GM18505 (cell line): ENCODE data around the gene C1orf232.

Experiments
- ATAC-seq: cut with Tn5 transposase; IDR thresholded peaks from one replicate; pipeline ENCODE4 v1.9.1; 2021; ENCODE audit not compliant: unreplicated experiment
- POLR2A ChIP-seq: IDR thresholded peaks from 4 replicates; pipeline ENCODE4 v1.6.1; 2011; ENCODE audit warnings: borderline replicate concordance; ENCODE audit not compliant: insufficient read depth, insufficient read length; ENCODE audit errors: extremely low read depth

Gene C1orf232

DNA sequence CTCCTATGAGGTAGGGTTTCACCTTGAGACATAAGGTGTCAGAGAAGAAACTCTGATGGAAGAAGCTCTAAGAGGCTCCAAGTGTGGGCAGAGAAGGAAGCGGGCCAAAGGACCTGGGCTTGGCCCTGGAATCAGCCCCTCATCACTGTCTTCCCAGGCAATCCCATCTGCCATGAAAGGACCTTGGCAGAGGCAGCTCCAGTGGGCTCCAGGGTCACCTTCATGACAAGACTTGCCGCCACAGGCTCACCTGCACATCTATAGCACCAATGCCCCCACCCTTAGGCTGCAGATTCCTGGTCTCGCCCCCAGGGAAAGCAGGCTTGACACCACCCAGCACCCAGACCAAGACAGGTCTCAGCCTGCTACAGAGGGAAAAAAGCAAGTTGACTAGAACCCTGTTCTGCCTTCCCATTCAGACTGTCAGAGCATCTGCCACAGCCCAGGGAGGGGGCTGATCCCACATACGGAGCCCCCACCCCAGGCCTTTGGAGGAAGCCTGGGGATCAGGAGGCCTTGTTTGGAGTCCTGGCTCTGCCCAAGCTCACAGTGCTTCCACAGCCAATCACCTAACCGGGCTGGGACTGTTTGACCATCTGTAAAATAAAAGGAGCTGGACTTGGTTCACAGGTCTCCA is 10.4 kb downstream of the C1orf232 start:
- ATAC-seq: no peak
- TF ChIP-seq POLR2A: no peak

DNA sequence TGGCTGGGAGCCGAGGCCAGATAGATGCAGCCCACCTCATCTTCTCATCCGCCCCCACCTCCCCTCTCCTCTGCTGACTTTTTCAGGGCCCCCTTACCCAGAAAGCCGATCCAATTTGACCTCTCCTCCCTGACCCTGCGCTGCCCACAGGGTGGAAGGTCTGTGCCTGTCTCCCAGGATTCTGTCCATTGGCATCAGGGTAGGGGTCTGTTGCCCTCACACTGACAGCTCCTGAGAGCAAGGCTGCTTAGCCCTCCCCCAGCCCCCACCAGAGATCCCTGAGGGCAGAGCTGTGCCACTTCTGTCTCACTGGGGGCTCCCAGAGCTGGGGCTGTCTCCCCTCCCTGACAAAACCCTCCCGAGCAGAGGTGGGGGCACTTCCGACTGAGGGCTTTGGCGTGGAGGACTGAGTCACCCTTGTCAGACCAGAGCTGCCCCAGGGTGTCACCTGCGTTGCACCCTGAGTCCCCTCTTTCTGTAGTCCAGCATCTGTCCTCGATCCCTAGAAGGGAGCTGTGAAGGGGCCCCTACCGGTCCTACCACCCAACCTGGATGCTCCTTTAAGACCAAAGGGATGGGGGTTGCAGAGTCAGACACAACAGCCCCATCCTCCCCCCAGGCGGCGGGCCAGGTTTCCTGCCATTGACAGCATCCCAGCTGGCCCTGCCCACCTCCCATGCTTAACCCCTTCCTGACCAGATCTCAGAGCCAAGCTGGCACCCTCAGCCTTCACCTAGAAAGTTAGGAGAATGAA is 12.3 kb downstream of the C1orf232 start:
- ATAC-seq: no peak
- TF ChIP-seq POLR2A: no peak

DNA sequence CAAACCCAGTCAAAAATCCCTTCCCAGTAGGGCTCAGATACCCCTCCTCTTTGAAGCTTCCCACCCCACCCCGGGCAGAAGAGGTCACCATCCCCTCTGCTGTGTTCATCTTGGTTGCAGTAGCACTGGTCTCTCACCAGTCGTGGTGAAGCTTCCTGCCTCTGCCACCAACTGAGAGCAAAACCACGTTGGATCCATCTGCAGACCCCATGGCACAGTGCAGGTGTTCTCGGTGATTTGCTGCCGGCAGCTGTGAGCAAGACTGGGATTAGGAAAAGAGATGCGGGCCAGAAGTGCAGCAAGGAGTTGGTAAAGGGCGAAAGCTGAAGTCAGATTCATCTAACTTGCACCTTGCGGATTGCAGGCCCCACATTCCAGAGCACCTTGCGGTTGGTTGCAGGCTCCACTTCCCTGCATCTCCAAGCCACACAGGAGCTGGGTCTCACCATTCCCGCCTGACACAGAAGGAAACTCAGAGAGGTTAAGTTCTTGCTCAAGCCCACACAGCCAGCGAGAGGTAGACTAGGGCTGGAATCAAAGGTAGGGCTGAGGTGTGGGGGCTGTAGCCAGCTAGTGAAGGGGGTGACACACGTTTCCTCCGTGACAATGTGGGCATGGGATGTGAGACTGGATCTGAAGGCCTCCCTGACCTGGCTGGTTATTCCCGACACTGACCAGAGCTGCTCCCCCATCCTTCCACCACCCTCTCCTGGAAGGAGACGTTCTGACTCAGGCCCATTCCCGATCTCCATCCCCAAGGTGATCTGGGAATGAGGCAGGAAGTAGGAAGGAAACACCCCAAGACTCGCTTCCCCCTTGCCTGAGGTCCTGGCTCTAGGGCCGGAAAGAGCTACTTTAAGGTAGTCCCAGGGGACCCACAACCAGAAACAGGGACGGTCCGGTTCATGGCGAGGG is 13.1 kb downstream of the C1orf232 start:
- no peak for ATAC-seq
- no peak for TF ChIP-seq POLR2A

DNA sequence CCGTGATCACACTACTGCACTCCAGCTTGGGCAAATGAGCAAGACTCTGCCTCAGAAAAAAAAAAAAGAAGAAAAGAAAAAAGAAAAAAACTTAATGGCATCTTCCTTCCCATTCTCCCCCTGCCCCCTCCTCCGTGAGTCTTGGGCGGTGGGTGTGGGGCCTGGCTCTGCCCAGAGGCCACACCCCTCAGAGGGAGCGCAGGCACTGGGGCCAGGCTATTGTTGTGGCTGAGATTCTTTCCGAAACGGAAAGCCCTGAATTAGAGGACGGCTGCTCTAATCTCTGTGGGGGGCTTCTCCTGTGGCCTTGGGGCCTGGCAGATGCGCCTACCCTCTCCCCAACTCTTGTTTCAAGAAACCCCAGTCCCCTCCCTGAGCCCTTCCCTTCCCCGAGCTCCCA is 14.0 kb downstream of the C1orf232 start:
- TF ChIP-seq POLR2A: no peak
- no peak for ATAC-seq

DNA sequence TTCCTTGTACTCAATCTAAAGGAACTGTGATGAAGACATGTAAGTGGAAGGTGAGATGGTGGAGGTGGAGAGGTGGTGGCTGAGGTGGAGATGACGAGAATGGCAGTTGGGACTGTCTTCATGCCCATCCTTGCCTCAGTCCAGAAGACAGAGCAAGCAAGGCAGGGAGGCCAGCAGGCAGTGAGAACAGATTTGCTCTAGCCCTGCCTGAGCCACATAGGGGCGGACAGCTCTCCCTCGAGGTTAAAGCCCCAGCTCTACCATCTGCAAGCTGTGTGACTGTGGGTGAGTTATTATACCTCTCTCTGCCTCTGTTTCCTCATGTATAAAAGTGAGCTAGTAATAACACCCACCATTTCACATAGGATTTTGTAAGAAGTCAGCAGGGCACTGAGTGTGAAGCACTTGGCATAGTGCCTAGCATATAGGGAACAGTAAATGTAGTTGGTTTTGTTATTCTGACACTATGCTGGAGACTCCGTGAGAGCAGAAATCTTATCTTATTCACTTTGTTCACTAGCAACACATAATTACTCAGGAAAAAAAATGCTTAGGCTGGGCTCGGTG is 14.7 kb downstream of the C1orf232 start:
- ATAC-seq: no peak
- TF ChIP-seq POLR2A: no peak

DNA sequence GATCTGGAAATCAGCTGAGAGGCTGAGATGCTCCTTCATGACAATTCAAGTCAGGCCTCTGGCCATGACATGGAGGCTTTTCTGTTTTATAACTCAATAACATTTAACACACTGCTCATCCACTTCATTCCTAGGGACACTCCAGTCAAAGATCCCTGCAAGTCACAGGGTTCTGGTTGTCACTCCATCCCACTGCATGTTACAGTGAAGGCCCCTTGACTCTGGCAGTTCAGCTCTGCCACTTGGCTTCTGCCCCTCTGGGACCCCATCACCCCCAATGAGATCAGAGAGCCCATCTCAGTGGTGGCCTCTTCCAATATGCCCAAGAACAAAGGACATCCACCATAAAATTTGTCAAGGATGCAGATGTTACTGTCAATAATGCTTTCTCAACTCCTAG is 19.9 kb downstream of the C1orf232 start:
- ATAC-seq: no peak
- TF ChIP-seq POLR2A: no peak

DNA sequence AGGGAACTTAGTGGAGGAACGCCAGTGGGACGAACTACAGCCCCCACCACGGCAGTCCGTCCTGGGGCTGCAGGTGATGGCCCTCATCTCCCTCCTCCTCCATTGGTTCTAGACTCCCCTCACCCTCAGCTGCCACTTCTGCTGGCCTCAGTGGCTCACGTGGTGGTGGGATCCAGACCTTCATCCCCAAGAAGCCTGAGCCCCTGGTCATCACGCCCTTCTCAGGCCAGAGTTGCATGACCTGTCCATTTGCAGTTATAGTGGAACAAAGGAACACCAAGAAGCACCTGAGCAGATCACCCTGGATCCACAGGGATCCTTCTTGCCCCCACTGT is 22.8 kb downstream of the C1orf232 start:
- ATAC-seq: no peak
- no peak for TF ChIP-seq POLR2A

DNA sequence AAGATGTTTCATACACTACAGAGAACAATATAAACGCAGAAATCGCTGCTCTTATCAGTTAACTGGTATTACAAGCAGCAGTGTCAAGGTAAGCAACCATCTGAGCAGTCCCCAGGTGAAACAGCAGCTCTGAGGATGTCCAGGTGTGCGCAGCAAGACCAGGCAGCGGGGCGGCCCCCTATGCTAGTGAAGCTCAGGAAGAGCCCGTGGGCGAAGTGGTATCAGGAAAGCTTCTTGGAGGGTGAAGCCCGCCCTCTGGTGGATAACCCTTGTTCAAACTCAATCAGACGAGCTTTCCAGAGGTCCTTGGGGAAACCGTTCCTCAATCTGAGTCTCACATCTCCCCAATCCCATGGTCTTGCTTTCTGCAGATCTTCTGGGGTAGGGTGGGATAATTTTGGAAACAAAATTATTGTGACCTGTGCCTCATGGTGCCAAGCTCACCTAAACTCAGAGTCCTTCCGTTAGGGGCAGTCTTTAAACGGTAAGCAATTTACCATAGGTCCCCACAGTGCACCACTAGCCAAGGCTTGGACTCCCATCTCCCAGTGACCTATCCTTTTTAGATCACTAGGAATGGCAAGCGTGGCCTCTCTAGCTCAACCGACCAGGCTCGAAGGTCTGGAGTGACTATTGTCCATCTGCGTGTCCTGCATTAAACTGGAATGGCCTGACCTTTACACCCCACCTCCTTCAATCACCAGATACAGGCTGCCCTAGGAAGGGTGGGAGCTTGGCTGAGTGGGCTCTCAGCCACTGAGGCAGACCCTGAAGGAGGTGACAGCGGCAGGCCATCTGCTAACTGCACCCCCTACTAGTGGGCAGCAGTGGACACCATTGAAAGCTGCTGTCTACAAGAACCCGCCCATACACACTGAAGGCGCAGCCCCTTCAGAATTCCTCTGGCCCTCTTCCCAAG is 23.5 kb downstream of the C1orf232 start:
- ATAC-seq: no peak
- no peak for TF ChIP-seq POLR2A

DNA sequence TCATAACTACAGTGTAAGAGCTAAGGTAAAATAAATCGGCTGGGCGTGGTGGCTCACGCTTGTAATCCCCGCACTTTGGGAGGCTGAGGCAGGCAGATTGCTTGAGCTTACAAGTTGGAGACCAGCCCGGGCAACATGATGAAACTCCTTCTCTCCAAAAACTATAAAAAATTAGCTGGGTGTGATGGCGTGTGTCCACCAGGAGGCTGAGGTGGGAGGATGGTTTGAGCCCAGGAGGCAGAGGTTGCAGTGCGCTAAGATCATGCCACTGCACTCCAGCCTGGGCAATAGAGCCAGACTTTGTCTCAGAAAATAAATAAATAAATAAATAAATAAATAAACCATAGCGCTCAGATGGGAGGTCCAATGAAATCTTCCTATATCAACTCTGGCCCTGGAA is 26.6 kb downstream of the C1orf232 start:
- ATAC-seq: no peak
- TF ChIP-seq POLR2A: no peak

DNA sequence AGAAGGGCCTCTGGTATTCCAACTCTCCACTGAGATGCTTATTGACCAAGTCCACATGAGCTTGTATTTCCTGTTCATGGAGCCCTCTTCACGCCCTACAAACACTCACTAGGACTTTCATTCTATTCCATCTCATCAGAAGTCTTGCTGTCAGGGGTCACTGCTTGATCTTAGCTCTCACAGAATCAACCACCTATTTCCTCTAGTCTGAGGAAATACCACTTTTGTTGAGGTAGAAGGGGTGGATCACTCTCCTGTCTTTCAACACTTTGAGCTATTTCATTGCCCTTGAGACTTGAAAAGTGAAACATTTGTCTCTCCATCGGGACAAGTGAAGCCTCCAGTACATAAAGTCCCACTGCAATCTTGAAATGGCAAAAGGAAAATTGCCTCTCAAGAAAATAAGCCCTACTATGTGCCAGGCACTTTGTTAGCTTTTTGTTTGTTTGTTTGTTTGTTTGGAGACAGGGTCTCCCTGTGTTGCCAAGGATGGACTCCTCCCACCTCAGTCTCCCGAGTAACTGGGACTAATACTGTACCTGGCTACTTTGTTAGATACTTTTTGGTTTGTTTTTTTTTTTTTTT is 29.7 kb downstream of the C1orf232 start:
- ATAC-seq: no peak
- TF ChIP-seq POLR2A: no peak

DNA sequence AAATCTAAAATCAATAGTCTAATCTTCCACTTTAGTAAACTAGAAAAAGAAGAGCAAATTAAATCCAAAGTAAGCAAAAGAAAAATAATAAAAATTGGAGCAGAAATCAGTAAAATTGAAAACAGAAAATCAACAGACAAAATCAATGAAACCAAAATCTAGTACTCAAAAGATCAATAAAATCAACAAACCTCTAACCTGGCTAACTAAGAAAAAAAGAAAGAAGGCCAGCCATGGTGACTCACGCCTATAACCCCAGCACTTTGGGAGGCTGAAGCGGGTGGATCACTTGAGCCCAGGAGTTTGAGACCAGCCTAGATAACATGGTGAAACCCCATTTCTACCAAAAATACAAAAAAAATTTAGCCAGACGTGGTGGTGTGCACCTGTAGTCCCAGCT is 34.3 kb downstream of the C1orf232 start:
- ATAC-seq: no peak
- TF ChIP-seq POLR2A: no peak

DNA sequence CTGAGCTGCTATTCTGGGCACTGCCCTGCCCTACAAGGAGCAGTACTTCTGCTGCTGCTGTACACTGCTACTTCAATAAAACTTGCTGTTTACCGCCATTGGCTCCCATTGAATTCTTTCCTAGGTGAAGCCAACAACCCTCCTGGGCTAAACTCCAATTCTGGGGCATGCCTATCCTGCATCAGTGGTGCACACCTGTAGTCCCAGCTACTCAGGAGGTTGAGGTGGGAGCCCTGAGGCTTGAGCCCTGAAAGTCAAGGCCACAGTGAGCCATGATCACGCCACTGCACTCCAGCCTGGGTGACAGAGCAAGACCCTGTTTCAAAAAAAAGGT is 36.0 kb downstream of the C1orf232 start:
- TF ChIP-seq POLR2A: no peak

More for the DNA sequence above, 36.0 kb downstream of the C1orf232 start:
- ATAC-seq: no peak
